RWPE2 (cell line): ENCODE data around the gene IL1RL1.

ENCODE experiments used
- ATAC-seq: fragments of 200-7000 bp; cut with Tn5 transposase; 3 replicates; pipeline ENCODE4 v1.9.1; 2021; ENCODE audit warnings: low read depth
- DNase-seq: peaks from one replicate; pipeline ENCODE4 v3.0.0-alpha.2; 2020; ENCODE audit warnings: low spot score
- H3K27ac ChIP-seq: fragments of 450-650 bp; 2 replicates; pipeline ENCODE4 v1.5.1; 2017; ENCODE audit warnings: mild to moderate bottlenecking; ENCODE audit not compliant: poor library complexity, severe bottlenecking
- H3K27me3 ChIP-seq: fragments of 250-450 bp; sonication (Bioruptor Pico); 2 replicates; pipeline ENCODE4 v1.5.1; 2021; ENCODE audit warnings: mild to moderate bottlenecking, moderate library complexity; ENCODE audit not compliant: insufficient read depth, poor library complexity, severe bottlenecking
- H3K36me3 ChIP-seq: fragments of 250-450 bp; sonication (Bioruptor Pico); 2 replicates; pipeline ENCODE4 v1.5.1; 2020; ENCODE audit warnings: low read depth, mild to moderate bottlenecking, moderate library complexity
- H3K4me1 ChIP-seq: fragments of 250-450 bp; sonication (Bioruptor Pico); 2 replicates; pipeline ENCODE4 v1.5.1; 2021; ENCODE audit warnings: mild to moderate bottlenecking, moderate library complexity; ENCODE audit not compliant: insufficient read depth, poor library complexity, severe bottlenecking
- H3K4me3 ChIP-seq: fragments of 250-450 bp; sonication (Bioruptor Pico); 2 replicates; pipeline ENCODE4 v1.5.1; 2021; ENCODE audit warnings: mild to moderate bottlenecking, moderate library complexity; ENCODE audit not compliant: severe bottlenecking
- H3K9me3 ChIP-seq: fragments of 250-450 bp; sonication (Bioruptor Pico); 2 replicates; pipeline ENCODE4 v1.5.1; 2021; ENCODE audit warnings: mild to moderate bottlenecking, moderate library complexity; ENCODE audit not compliant: severe bottlenecking
- TF ChIP-seq, protein P1 (sequence below): fragments of 450-650 bp; IDR thresholded peaks from one replicate; pipeline ENCODE4 v1.5.1; 2017; ENCODE audit warnings: mild to moderate bottlenecking, moderate library complexity; ENCODE audit not compliant: poor library complexity, severe bottlenecking

The IL1RL1 gene

DNA sequence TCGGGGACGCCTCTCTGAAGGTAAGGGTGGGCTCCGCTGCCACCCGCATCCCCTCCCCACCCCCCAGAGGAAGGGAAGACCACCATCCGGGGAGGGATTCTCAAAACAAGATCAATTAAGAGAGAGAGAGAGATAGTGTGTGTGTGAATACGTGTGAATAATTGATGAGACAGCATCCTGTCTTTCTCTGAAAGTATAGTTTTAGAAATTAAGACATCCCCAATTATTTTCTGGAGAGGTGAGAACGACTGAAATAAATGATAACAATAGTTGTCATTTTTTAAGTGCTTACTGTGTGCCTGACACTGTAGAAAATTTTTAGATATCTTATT is 45.0 kb downstream of the IL1RL1 start:
- DNase-seq (no peak), ATAC-seq (no peak)
- Histone ChIP-seq H3K36me3 (no peaks in the 10 kb centered on the region), H3K9me3 (no peaks in the 10 kb centered on the region), H3K4me1 (peaks cover 4% of the 10 kb centered on the region), H3K4me3 (peak overlapping the region; percentile 73), H3K27me3 (no peaks in the 10 kb centered on the region), H3K27ac (no peak overlapping the region)
- TF ChIP-seq, protein P1, sequence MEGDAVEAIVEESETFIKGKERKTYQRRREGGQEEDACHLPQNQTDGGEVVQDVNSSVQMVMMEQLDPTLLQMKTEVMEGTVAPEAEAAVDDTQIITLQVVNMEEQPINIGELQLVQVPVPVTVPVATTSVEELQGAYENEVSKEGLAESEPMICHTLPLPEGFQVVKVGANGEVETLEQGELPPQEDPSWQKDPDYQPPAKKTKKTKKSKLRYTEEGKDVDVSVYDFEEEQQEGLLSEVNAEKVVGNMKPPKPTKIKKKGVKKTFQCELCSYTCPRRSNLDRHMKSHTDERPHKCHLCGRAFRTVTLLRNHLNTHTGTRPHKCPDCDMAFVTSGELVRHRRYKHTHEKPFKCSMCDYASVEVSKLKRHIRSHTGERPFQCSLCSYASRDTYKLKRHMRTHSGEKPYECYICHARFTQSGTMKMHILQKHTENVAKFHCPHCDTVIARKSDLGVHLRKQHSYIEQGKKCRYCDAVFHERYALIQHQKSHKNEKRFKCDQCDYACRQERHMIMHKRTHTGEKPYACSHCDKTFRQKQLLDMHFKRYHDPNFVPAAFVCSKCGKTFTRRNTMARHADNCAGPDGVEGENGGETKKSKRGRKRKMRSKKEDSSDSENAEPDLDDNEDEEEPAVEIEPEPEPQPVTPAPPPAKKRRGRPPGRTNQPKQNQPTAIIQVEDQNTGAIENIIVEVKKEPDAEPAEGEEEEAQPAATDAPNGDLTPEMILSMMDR = no peak

DNA sequence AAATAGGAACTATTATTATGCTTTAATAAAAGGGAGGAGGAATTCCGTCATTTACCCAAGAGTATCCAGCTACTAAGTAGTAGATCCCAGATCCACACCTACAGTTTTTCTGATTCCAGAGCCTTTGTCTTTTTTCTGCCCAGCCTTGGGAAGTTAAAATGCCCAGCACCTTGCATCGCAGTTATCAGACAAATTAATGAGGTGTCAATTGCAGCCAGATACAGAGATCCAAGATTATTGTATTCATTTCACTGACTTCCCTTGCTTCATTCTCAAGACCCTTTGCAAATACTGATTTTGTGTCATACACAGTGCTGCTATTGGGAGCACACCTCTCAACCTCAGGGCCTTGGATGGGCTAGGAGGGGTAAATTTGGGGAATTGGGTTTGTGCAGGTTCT is 45.4 kb downstream of the IL1RL1 start:
- Histone ChIP-seq H3K36me3 (no peaks in the 10 kb centered on the region), H3K4me3 (no peak overlapping the region), H3K27ac (no peak overlapping the region), H3K27me3 (no peaks in the 10 kb centered on the region), H3K4me1 (peaks cover 4% of the 10 kb centered on the region), H3K9me3 (no peaks in the 10 kb centered on the region)
- DNase-seq = no peak
- no peak for ATAC-seq
- TF ChIP-seq, protein P1 = no peak

DNA sequence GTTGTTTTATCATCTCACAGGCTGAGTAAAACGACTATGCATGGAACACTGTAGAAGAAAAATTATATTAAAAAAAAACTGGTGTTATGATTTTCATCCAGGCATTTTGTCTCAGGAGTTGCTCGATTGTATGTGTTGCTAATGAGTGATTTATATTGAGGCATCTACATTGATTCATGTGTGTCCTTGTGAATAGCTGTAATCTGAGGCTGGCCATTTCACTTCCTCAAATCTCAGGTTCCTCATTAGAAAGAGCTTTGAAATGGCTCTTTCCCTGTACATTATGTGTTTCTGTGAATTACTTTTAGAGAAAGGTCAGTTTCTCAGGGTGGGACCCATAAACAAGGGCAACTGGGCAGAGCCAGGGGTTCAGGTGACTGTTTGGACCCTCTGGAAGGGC is 46.6 kb downstream of the IL1RL1 start:
- H3K4me3 ChIP-seq = no peak overlapping the region
- no peak overlapping the region for H3K27ac ChIP-seq
- H3K9me3 ChIP-seq = no peaks in the 10 kb centered on the region
- ATAC-seq (no peak), DNase-seq (no peak)
- H3K4me1 ChIP-seq = peaks cover 4% of the 10 kb centered on the region
- no peaks in the 10 kb centered on the region for H3K27me3 ChIP-seq
- H3K36me3 ChIP-seq = no peaks in the 10 kb centered on the region
- TF ChIP-seq, protein P1 = no peak

DNA sequence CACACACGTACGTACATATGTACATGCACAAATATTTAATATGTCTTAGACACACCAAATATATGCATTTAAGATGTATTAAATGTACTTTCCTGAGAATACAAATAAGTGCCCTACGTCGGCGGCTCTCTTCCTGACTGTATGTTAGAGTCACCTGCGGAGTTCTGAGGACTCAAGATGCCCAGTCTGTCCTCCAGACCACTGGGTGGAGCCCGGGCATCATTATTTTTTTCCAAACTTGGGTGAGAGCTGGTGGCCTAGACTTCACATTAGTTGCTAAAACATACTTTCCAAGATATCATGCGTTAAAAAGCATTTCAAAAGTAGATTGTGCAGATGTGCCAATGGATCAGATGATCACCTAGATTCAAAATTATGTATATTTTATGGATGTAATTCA is 47.1 kb downstream of the IL1RL1 start:
- Histone ChIP-seq H3K27me3 (no peaks in the 10 kb centered on the region), H3K9me3 (no peaks in the 10 kb centered on the region), H3K4me1 (peaks cover 4% of the 10 kb centered on the region), H3K36me3 (no peaks in the 10 kb centered on the region), H3K4me3 (no peak overlapping the region), H3K27ac (no peak overlapping the region)
- TF ChIP-seq, protein P1 = no peak
- DNase-seq (no peak), ATAC-seq (no peak)

DNA sequence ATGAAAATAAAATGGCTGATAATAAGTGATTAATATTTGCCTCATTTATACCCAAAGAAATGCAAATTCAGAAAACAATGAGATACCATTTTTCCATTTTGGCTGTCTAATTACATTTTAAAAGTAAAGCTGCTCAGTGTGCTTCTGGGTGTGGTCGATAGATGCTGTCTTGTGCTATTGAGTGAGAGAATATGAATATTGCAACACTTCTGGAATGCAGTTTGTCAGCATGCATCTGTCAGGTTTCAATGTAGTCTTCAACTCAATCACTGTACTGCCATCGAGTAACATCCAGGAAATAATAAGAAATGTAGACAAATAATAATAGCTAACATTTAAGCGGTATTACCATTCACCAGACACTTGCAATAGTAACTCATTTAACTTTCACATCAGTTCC is 48.2 kb downstream of the IL1RL1 start:
- no peak overlapping the region for H3K27ac ChIP-seq
- H3K4me3 ChIP-seq = no peak overlapping the region
- TF ChIP-seq, protein P1 = no peak
- ATAC-seq (peak; percentile 37; the same call in 1 of the 3 replicates), DNase-seq (no peak)
- peaks cover 4% of the 10 kb centered on the region for H3K4me1 ChIP-seq
- no peaks in the 10 kb centered on the region for H3K36me3 ChIP-seq
- H3K9me3 ChIP-seq = no peaks in the 10 kb centered on the region
- no peaks in the 10 kb centered on the region for H3K27me3 ChIP-seq
